Endothelial cell of umbilical vein (primary cell): ENCODE measurements around the gene OTOGL.
A peak's percentile ranks its signal among the peaks of the same experiment; 100 is the strongest.

Source experiments
- EZH2 ChIP-seq: IDR thresholded peaks from 2 replicates; pipeline ENCODE4 v1.6.1; 2012; ENCODE audit warnings: borderline replicate concordance, low read depth, mild to moderate bottlenecking, moderate library complexity, low read length, inconsistent platforms; ENCODE audit not compliant: severe bottlenecking
- FOS ChIP-seq: IDR thresholded peaks from 2 replicates; pipeline ENCODE4 v1.6.1; 2011; ENCODE audit warnings: mild to moderate bottlenecking, low read length, moderate library complexity, borderline replicate concordance; ENCODE audit not compliant: insufficient read depth
- GATA2 ChIP-seq: IDR thresholded peaks from 2 replicates; pipeline ENCODE4 v1.7.0; 2011; ENCODE audit warnings: low read depth, mild to moderate bottlenecking, moderate library complexity, mixed read lengths, low read length; ENCODE audit not compliant: insufficient read length, insufficient read depth
- JUN ChIP-seq: IDR thresholded peaks from 2 replicates; pipeline ENCODE4 v1.6.1; 2011; ENCODE audit warnings: borderline replicate concordance, low read depth; ENCODE audit not compliant: insufficient read length, insufficient read depth
- POLR2A ChIP-seq: IDR thresholded peaks from 2 replicates; pipeline ENCODE4 v1.6.1; 2012; ENCODE audit warnings: low read depth, mild to moderate bottlenecking, control low read depth, low read length
- POLR2AphosphoS5 ChIP-seq: IDR thresholded peaks from 2 replicates; pipeline ENCODE4 v1.6.1; 2012; ENCODE audit warnings: low read depth, mild to moderate bottlenecking, control low read depth, low read length, moderate library complexity; ENCODE audit not compliant: insufficient read depth
- TF ChIP-seq, protein P1 (sequence below), 2 donors: IDR thresholded peaks; 1 replicate in 1 of 2; 2 replicates in 1 of 2; pipeline ENCODE4 v1.5.1; 2011; ENCODE audit warnings: low read length in 2 of 2, mild to moderate bottlenecking in 2 of 2, moderate library complexity in 2 of 2, control low read depth in 1 of 2, inconsistent platforms in 1 of 2, low read depth in 1 of 2; ENCODE audit not compliant: insufficient read depth in 1 of 2; ENCODE audit errors: extremely low read depth in 1 of 2
- TF ChIP-seq, protein P2 (sequence below): IDR thresholded peaks from 2 replicates; pipeline ENCODE4 v1.6.1; 2011; ENCODE audit not compliant: insufficient read depth, insufficient read length

DNA sequence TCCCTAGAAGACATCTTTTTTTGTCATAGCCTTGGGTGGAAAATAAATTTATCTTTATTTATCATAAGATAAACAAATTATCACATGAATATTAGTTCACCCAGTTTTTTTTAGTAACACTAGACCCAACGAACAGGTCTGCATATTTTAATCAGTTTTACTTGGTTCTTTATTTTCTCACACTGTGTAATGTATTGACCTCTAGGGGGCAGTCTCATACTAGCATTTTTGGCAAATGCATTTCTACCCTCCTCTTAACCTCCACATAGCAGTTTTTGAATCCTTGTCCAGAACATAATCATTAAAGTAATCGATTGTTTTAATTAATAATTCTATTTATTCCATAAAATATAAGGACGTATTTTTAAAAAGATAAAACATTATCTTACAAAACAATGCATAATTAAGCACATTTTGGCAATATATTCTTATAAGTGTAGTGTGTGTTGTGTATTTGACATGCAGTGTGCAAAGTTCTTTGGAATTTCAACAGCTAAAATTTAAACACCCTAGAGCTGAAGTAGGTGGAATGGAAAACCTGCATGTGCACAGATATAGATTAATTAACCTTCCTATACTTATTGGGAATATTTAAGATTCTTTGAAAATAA, 313.1 kb downstream of the OTOGL start:
- TF ChIP-seq, protein P1, sequence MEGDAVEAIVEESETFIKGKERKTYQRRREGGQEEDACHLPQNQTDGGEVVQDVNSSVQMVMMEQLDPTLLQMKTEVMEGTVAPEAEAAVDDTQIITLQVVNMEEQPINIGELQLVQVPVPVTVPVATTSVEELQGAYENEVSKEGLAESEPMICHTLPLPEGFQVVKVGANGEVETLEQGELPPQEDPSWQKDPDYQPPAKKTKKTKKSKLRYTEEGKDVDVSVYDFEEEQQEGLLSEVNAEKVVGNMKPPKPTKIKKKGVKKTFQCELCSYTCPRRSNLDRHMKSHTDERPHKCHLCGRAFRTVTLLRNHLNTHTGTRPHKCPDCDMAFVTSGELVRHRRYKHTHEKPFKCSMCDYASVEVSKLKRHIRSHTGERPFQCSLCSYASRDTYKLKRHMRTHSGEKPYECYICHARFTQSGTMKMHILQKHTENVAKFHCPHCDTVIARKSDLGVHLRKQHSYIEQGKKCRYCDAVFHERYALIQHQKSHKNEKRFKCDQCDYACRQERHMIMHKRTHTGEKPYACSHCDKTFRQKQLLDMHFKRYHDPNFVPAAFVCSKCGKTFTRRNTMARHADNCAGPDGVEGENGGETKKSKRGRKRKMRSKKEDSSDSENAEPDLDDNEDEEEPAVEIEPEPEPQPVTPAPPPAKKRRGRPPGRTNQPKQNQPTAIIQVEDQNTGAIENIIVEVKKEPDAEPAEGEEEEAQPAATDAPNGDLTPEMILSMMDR (IDR thresholded peaks at IDR 0.05; ENCODE audit: extremely low read depth in 1 of 2, insufficient read depth in 1 of 2, low read depth in 1 of 2, low read length in 2 of 2), result peak; percentile 33 to 48
- TF ChIP-seq POLR2A, result no peak
- TF ChIP-seq EZH2, result no peak
- no peak for TF ChIP-seq POLR2AphosphoS5
- no peak for TF ChIP-seq JUN
- TF ChIP-seq, protein P2, sequence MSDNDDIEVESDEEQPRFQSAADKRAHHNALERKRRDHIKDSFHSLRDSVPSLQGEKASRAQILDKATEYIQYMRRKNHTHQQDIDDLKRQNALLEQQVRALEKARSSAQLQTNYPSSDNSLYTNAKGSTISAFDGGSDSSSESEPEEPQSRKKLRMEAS, result no peak
- no peak for TF ChIP-seq FOS
- TF ChIP-seq GATA2, result no peak
